Mesenchymal stem cell (in vitro differentiated cells and primary cell): ENCODE measurements around the gene EDC4.

Experiments used
- DNase-seq: peaks from one replicate; pipeline ENCODE4 v3.0.0-alpha.2; 2013
- H2AFZ ChIP-seq: one replicate; pipeline ENCODE4 v1.6.1; 2013; ENCODE audit warnings: low read depth, mild to moderate bottlenecking, control low read depth, inconsistent platforms, low read length, moderate library complexity
- H2AK5ac ChIP-seq: 2 replicates; pipeline ENCODE4 v1.6.1; 2013; ENCODE audit warnings: low read length, moderate library complexity, mild to moderate bottlenecking, inconsistent platforms; ENCODE audit not compliant: severe bottlenecking
- H2BK120ac ChIP-seq: one replicate; pipeline ENCODE4 v1.6.1; 2013; ENCODE audit warnings: low read depth, mild to moderate bottlenecking, inconsistent platforms, low read length, moderate library complexity
- H2BK12ac ChIP-seq, 2 experiments: one replicate each; pipeline ENCODE4 v1.6.1; 2013; ENCODE audit warnings: inconsistent platforms in 2 of 2, low read length in 2 of 2, mild to moderate bottlenecking in 2 of 2, moderate library complexity in 2 of 2, control low read depth in 1 of 2
- H2BK15ac ChIP-seq: one replicate; pipeline ENCODE4 v1.6.1; 2013; ENCODE audit warnings: mild to moderate bottlenecking, low read depth, inconsistent platforms; ENCODE audit not compliant: poor library complexity, severe bottlenecking
- H2BK5ac ChIP-seq: 2 replicates; pipeline ENCODE4 v1.6.1; 2013; ENCODE audit warnings: low read depth, mild to moderate bottlenecking, low read length, control low read depth, inconsistent platforms; ENCODE audit not compliant: poor library complexity, severe bottlenecking
- H3K14ac ChIP-seq, 2 experiments: one replicate each; pipeline ENCODE4 v1.6.1; 2013; ENCODE audit warnings: inconsistent platforms in 2 of 2, low read length in 2 of 2, control low read depth in 1 of 2, mild to moderate bottlenecking in 1 of 2, moderate library complexity in 1 of 2
- H3K18ac ChIP-seq, 2 experiments: one replicate each; pipeline ENCODE4 v1.6.1; 2013; ENCODE audit warnings: inconsistent platforms in 2 of 2, low read length in 2 of 2, control low read depth in 1 of 2, low read depth in 1 of 2, mild to moderate bottlenecking in 1 of 2
- H3K23ac ChIP-seq, 2 experiments: one replicate each; pipeline ENCODE4 v1.6.1; 2013; ENCODE audit warnings: inconsistent platforms in 2 of 2, low read length in 2 of 2, mild to moderate bottlenecking in 2 of 2, moderate library complexity in 2 of 2, control low read depth in 1 of 2
- H3K27ac ChIP-seq: 2 replicates; pipeline ENCODE4 v1.5.1; 2013; ENCODE audit warnings: mild to moderate bottlenecking, moderate library complexity, low read length, control low read depth, inconsistent platforms; ENCODE audit not compliant: poor library complexity, severe bottlenecking
- H3K27me3 ChIP-seq, 2 experiments: 2 replicates each; pipeline versions ENCODE4 v1.6.1 to v1.7.0; 2013; ENCODE audit warnings: low read length in 2 of 2, mild to moderate bottlenecking in 2 of 2, moderate library complexity in 2 of 2, control low read depth in 1 of 2, inconsistent platforms in 1 of 2; ENCODE audit not compliant: control insufficient read depth in 1 of 2, insufficient read depth in 1 of 2
- H3K36me3 ChIP-seq, 2 experiments: 2 replicates each; pipeline versions ENCODE4 v1.6.1 to v1.7.0; 2013; ENCODE audit warnings: low read length in 2 of 2, control low read depth in 1 of 2, inconsistent platforms in 1 of 2, low read depth in 1 of 2, mild to moderate bottlenecking in 1 of 2; ENCODE audit not compliant: insufficient read depth in 2 of 2, control insufficient read depth in 1 of 2
- H3K4ac ChIP-seq, 2 experiments: one replicate each; pipeline ENCODE4 v1.6.1; 2013; ENCODE audit warnings: inconsistent platforms in 2 of 2, low read length in 2 of 2, mild to moderate bottlenecking in 2 of 2, moderate library complexity in 2 of 2, control low read depth in 1 of 2, low read depth in 1 of 2
- H3K4me1 ChIP-seq: 2 replicates; pipeline ENCODE4 v1.6.1; 2013; ENCODE audit warnings: low read depth, low read length, control low read depth; ENCODE audit not compliant: control insufficient read depth, insufficient read depth
- H3K4me2 ChIP-seq: 2 replicates; pipeline ENCODE4 v1.6.1; 2013; ENCODE audit warnings: low read length, mild to moderate bottlenecking, inconsistent platforms; ENCODE audit not compliant: poor library complexity, severe bottlenecking
- H3K4me3 ChIP-seq, 2 experiments: 2 replicates each; pipeline versions ENCODE4 v1.5.1 to v1.7.0; 2013; ENCODE audit warnings: low read length in 2 of 2, mild to moderate bottlenecking in 2 of 2, control low read depth in 1 of 2, low read depth in 1 of 2; ENCODE audit not compliant: insufficient read depth in 1 of 2
- H3K79me1 ChIP-seq: replicated peaks from 2 replicates; pipeline ENCODE4 v1.6.1; 2013; ENCODE audit warnings: mild to moderate bottlenecking, control low read depth, low read length, inconsistent platforms; ENCODE audit not compliant: poor library complexity, severe bottlenecking
- H3K9ac ChIP-seq: 2 replicates; pipeline ENCODE4 v1.7.0; 2013; ENCODE audit warnings: mild to moderate bottlenecking, low read length, moderate library complexity
- H3K9me3 ChIP-seq: 2 replicates; pipeline ENCODE4 v1.7.0; 2013; ENCODE audit warnings: mild to moderate bottlenecking, low read length; ENCODE audit not compliant: control insufficient read depth
- H4K8ac ChIP-seq: one replicate; pipeline ENCODE4 v1.6.1; 2013; ENCODE audit warnings: inconsistent platforms, mild to moderate bottlenecking, low read length, moderate library complexity
- H4K91ac ChIP-seq: one replicate; pipeline ENCODE4 v1.6.1; 2013; ENCODE audit warnings: mild to moderate bottlenecking, low read length, inconsistent platforms
- WGBS: methylation state at CpG from one replicate; pipeline ENCODE4 v1.1.7; 2013; ENCODE audit warnings: mixed read lengths; 5-methylcytosine and 5-hydroxymethylcytosine counted together

The EDC4 gene

DNA sequence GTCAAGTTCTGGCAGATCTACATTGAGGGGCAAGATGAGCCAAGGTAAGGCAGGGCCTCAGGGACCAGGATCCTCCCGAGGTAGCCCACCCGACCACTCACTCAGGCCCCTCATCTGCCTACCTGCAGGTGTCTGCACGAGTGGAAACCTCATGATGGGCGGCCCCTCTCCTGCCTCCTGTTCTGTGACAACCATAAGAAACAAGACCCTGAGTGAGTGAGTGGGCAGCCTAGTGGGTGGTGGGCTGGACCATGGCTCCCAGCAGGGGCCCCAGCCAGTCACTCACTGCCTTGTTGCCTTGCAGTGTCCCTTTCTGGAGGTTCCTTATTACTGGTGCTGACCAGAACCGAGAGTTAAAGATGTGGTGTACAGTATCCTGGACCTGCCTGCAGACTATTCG is 5.4 kb downstream of the EDC4 start:
- no peak overlapping the region for H2BK15ac ChIP-seq
- 97% methylated on average over 6 of the region's 6 CpGs for WGBS

DNA sequence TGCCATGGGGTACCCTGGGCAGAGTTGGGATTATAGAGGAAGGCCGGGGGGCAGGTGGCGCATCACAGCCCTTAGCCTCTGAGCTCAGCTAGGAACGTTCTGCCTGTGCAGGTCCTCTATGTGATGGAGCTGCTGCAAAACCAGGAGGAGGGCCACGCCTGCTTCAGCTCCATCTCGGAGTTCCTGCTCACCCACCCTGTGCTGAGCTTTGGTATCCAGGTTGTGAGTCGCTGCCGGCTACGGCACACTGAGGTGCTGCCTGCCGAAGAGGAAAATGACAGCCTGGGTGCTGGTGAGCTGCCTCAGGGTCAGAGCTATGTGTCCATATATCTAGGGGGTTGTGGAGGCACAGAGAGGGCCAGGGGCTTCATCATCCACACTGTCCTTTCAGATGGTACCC is 6.0 kb downstream of the EDC4 start:
- no peak for DNase-seq
- 96% methylated on average over 9 of the region's 9 CpGs for WGBS
- H3K4ac ChIP-seq, result no peak overlapping the region

More for the DNA sequence above, 5.4 kb downstream of the EDC4 start:
- H2AK5ac ChIP-seq, result no peak overlapping the region
- DNase-seq, result no peak
- H3K36me3 ChIP-seq, result peaks cover 76 to 78% of the 10 kb centered on the region in 2 experiments
- H3K27me3 ChIP-seq, result no peaks in the 10 kb centered on the region
- H3K18ac ChIP-seq, result no peak overlapping the region
- no peak overlapping the region for H3K4me2 ChIP-seq
- no peak overlapping the region for H3K4me3 ChIP-seq
- H2BK120ac ChIP-seq, result no peak overlapping the region
- no peak overlapping the region for H4K91ac ChIP-seq
- no peak overlapping the region for H3K14ac ChIP-seq
- H3K9me3 ChIP-seq, result no peaks in the 10 kb centered on the region
- H2AFZ ChIP-seq, result no peak overlapping the region
- H3K9ac ChIP-seq, result no peak overlapping the region
- no peak overlapping the region for H2BK12ac ChIP-seq
- no peak overlapping the region for H4K8ac ChIP-seq
- H3K27ac ChIP-seq, result no peak overlapping the region
- H3K4ac ChIP-seq, result no peak overlapping the region
- H3K23ac ChIP-seq, result no peak overlapping the region
- H3K79me1 ChIP-seq, result peaks cover 39% of the 10 kb centered on the region
- no peak overlapping the region for H2BK5ac ChIP-seq
- peaks cover 11% of the 10 kb centered on the region for H3K4me1 ChIP-seq

DNA sequence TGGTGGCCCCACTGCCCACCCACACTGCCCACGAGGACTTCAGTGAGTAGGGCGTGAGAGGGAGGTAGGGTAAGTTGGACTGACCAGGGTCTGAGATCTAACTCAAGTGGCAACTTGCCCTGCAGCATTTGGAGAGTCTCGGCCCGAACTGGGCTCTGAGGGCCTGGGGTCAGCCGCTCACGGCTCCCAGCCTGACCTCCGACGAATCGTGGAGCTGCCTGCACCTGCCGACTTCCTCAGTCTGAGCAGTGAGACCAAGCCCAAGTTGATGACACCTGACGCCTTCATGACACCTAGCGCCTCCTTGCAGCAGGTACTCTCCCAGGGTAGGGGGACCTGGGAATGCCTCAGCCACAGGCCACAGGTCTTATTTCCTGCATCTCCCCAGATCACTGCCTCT is 6.6 kb downstream of the EDC4 start:
- Histone ChIP-seq H4K8ac (no peak overlapping the region), H3K4me2 (no peak overlapping the region), H3K79me1 (peaks cover 46% of the 10 kb centered on the region), H2BK15ac (no peak overlapping the region), H2BK12ac (no peak overlapping the region), H3K4me1 (peaks cover 10% of the 10 kb centered on the region), H2BK120ac (no peak overlapping the region), H3K27me3 (no peaks in the 10 kb centered on the region), H3K4ac (no peak overlapping the region), H3K4me3 (no peak overlapping the region), H3K9ac (no peak overlapping the region), H3K36me3 (peaks cover 88 to 90% of the 10 kb centered on the region in 2 experiments), H3K23ac (no peak overlapping the region), H4K91ac (no peak overlapping the region), H3K14ac (no peak overlapping the region), H2AFZ (no peak overlapping the region), H3K27ac (no peak overlapping the region), H2AK5ac (no peak overlapping the region), H2BK5ac (no peak overlapping the region), H3K18ac (no peak overlapping the region), H3K9me3 (no peaks in the 10 kb centered on the region)
- 98% methylated on average over 12 of the region's 12 CpGs for WGBS
- no peak for DNase-seq

More for the DNA sequence above, 6.0 kb downstream of the EDC4 start:
- Histone ChIP-seq H3K79me1 (peaks cover 43% of the 10 kb centered on the region), H2BK5ac (no peak overlapping the region), H4K91ac (no peak overlapping the region), H3K27ac (no peak overlapping the region), H3K27me3 (no peaks in the 10 kb centered on the region), H4K8ac (no peak overlapping the region), H3K18ac (no peak overlapping the region), H3K36me3 (peaks cover 82 to 84% of the 10 kb centered on the region in 2 experiments), H2AFZ (no peak overlapping the region), H3K23ac (no peak overlapping the region), H2BK15ac (no peak overlapping the region), H2BK12ac (no peak overlapping the region), H2BK120ac (no peak overlapping the region), H3K9ac (no peak overlapping the region), H3K9me3 (no peaks in the 10 kb centered on the region), H3K4me2 (no peak overlapping the region), H3K14ac (no peak overlapping the region), H2AK5ac (no peak overlapping the region), H3K4me3 (no peak overlapping the region), H3K4me1 (peaks cover 12% of the 10 kb centered on the region)

DNA sequence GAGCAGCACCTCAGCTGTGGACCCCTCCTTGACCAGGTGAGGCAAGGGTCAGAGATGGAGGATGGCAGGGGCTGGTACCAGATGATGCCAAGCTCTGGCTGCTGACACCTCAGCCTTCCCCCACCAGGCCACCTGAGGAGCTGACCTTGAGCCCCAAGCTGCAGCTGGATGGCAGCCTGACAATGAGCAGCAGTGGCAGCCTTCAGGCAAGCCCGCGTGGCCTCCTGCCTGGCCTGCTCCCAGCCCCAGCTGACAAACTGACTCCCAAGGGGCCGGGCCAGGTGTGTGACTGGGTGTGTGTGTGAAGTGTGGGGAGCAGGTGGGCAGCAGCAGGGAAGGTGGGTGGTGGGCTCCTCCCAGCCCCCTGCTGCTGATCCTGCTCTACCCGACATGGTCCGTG is 7.1 kb downstream of the EDC4 start:
- no peak overlapping the region for H2AK5ac ChIP-seq
- 95% methylated on average over 4 of the region's 5 CpGs for WGBS
- no peak overlapping the region for H2BK5ac ChIP-seq
- peaks cover 13% of the 10 kb centered on the region for H3K4me1 ChIP-seq
- no peak overlapping the region for H3K4me3 ChIP-seq
- H3K9me3 ChIP-seq, result no peaks in the 10 kb centered on the region
- no peak overlapping the region for H3K14ac ChIP-seq
- peaks cover 91 to 93% of the 10 kb centered on the region in 2 experiments for H3K36me3 ChIP-seq
- DNase-seq, result no peak
- no peaks in the 10 kb centered on the region for H3K27me3 ChIP-seq
- no peak overlapping the region for H3K4ac ChIP-seq
- H4K91ac ChIP-seq, result no peak overlapping the region
- H3K4me2 ChIP-seq, result no peak overlapping the region
- H2BK12ac ChIP-seq, result no peak overlapping the region
- H3K79me1 ChIP-seq, result peaks cover 46% of the 10 kb centered on the region
- H4K8ac ChIP-seq, result no peak overlapping the region
- no peak overlapping the region for H3K18ac ChIP-seq
- no peak overlapping the region for H2BK15ac ChIP-seq
- H3K23ac ChIP-seq, result no peak overlapping the region
- H2AFZ ChIP-seq, result no peak overlapping the region
- H2BK120ac ChIP-seq, result no peak overlapping the region
- no peak overlapping the region for H3K27ac ChIP-seq
- no peak overlapping the region for H3K9ac ChIP-seq
